GM21381 (cell line): ENCODE results near the gene USP28.
"Not testable (repeated sequence)": the region's sequence is repeated elsewhere in the genome, so short reads cannot be mapped to it uniquely, and the experiment has no call there.

ENCODE experiments used
- ATAC-seq: cut with Tn5 transposase; IDR thresholded peaks from one replicate; pipeline ENCODE4 v1.9.1; 2021; ENCODE audit warnings: mild to moderate bottlenecking, moderate library complexity; ENCODE audit not compliant: unreplicated experiment

USP28 gene

DNA sequence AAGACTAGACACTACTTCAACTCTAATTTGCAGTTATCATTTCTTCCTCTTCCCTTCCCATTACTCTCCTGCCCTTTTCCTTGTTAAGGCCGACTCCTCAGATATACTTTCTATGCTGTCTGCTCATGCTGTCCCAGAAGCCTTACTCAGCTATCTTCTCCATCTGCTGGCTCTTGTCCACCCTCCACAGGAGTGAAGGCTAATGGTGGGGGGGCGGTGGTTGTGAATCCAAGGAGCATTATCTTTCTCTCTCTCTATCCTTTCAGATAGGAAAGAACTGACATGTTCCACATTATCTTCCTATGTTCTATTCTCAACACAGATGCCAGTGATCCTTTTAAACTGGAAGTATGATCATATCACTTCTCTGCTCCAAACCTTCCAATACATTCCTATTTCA, 37.4 kb downstream of the USP28 start:
- ATAC-seq, result no peak

DNA sequence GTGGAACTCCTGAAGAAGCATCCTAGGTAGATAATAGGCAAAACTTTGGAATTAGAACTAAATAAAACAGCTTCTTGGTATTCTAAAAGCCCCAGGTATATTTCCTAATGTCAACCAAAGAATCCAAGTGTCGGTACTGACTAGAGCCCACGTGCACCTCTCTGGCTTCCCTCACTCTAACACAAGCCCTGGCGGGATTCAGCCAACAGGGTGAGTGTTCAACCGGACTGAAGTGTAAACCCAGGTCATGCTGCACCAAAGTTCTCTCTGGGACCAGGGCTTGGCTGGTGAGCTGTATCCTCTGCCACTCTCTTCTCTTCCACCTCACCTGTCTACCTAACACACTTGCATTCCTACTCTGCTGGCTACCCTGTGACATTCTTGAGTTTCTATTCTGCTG, 40.1 kb downstream of the USP28 start:
- no peak for ATAC-seq

DNA sequence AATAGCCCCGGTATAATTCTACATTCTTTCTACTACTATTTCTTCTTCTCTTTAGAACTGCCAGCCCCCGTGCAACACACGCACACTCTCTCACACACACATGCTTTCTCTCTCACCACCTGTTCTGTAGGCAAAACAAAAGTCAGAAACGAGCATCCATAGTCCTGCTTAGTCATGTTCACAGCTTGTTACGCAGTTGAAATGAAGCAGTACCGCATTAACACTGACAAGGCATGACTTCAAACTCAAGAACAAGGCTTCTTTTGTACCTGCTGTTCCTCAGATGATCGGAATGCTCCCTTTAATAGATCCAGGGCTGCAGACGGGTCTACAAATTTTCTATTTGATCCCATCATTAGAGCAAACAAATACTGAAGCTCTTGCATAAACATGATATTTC, 42.2 kb downstream of the USP28 start:
- no peak for ATAC-seq

DNA sequence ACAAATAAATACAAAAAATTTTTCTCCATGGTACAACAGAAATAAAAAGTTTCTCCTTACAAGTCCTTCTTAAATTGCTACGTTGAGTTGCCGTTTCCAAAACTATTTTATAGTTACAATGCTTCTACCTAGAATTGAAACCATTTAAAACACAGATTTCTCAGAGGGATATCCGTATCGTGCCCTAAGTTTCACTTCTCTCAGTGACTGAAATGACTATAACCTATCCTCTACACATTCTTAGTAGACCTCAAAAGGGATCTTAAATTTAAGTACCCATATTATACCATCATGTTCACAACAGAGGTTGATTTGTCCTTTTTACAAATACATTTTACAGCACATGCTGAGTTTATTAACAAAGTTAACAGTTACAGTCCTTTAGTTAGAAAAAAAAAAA, 44.1 kb downstream of the USP28 start:
- peak; percentile 99 for ATAC-seq

DNA sequence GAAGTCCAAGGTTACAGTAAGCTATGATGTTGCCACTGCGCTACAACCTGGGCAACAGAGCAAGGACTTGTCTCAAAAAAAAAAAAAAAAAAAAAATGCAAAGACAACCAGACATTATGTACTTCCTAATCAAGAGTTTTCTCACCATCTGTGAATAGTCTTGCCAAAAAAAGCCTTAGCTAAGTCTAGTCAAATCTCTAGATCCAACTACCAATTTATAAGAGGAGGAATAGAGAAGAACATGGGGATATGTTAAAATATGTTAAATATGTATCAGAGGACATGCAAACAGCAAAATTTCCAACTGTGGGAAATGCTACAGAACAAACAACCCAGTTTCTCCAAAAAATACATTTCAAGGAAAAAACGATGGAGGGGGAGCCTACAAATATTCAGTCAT, 45.6 kb downstream of the USP28 start:
- ATAC-seq, result no peak

DNA sequence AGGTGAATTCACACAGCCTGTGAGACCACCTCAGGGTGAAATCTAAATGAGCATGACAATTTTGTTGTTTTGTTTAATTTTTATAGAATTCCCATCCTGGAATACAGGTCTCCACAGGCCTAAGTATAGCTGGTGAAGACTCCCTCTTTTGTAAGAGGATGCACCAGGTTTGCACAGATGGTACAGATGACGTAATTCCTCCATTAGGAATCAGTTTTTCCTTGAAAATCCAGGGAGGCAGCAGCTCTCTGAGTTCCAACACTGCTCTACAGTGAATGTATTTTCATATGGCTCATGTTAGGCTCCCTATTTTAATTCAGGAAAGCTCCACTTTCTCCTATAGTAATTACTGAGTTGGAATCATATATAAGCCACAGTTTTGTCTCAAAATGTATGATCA, 47.2 kb downstream of the USP28 start:
- ATAC-seq, result no peak

DNA sequence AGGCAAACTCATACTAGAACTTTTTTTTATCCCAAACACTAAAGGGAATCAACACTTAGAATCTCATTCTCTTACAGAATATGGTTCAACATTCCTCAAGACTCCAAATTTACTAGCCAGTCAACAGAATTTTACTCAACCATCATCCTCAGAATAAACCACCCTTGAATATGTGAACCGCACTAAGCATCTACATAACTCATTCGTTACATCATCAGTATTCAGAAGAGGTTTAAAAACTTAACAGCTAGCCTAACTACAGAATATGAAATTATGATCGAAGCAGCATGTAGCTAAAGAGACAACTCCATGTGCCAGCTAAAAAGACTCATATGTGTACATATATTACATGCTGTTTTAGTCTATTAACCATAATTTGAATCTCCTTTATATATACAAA, 47.9 kb downstream of the USP28 start:
- ATAC-seq, result no peak

DNA sequence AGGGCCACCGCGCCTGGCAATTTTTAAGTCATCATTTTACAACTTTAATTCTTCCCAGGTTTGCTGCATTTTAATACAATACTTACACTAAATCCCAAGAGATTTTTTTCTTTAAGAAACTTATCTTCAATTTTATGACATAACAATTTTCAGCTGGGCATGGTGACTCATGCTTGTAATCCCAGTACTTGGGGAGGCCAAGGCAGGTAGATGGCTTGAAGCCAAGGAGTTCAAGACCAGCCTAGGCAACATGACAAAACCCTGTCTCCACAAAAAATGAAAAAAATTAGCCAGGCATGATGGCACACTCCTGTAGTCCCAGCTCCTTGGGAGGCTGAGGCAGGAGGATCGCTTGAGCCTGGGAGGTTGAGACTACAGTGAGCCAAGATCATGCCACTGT, 56.9 kb downstream of the USP28 start:
- ATAC-seq, result no peak

DNA sequence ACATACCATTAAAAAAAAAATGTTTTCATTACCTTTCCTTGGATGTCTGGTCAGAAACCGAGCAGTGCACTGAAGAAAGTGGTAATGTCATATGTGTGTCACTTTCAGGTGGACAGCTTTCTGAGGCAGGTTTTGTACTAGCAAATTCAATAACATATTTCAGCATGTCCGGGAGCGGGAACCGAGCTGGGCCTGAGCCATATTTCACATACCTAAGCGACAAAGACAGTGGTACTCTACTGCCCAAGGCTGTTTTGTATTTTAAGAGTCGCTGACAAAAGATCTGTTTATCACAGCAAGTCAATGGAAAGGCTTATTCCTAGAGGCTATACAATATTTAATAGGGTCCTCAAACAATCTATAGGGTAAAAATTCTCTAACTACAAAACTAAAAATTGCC, 57.7 kb downstream of the USP28 start:
- ATAC-seq, result no peak

DNA sequence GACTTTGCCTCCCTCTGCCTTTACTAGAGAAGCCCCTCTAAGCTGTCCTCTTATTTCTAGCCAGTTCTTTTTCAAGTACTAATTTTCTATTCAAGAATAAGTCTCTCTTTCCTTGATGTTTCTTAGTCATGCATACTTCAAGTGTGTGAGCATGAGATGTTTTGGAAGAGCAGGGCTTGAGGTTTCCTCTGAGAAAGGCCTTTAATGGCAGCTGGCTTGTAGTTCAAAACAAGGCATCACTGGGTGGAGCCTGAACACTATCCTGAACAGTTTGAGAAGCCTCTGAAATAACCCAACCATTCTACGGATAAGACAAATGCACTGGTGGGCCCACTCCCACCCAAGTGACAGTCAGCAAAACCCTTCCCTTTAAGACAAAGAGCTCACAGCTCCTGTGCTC, 58.2 kb downstream of the USP28 start:
- no peak for ATAC-seq

DNA sequence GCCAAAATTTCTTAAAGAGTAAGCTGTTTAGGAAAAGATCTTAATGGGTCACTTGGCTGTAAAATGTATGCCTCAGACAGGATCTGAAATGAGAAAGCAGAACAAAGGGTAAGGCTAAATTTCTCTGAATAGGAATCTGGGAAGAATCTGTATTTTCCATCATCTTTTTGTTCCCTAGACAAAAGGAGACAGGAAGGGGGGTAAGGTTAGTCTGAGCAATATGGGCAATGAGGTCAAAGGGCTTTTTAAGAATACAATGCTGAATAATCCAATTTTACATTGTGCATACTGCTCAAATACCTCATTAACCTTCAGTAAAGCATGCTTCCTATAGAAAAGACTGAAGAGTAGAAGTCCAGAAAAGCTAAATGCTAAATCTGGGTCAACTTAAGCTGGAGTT, 61.2 kb downstream of the USP28 start:
- no peak for ATAC-seq

DNA sequence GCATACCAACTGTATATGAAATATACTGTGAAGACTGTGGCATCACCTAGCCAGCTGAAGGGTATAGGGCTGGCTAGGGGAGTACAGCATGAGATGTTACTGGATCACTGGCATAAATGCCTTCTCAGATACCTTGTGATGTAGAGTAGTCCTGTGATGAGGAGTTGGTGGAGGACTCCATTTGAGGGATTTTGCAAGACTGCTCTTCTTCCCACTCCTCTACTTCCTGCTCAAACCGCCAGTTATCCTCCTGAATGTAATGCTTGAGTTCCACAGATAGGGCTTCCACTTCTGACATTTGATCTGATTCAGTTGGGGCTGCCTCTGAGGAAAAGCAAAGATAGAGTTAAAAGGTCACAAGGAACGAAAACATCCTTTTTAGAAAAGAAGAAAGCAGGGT, 66.4 kb downstream of the USP28 start:
- ATAC-seq, result no peak

DNA sequence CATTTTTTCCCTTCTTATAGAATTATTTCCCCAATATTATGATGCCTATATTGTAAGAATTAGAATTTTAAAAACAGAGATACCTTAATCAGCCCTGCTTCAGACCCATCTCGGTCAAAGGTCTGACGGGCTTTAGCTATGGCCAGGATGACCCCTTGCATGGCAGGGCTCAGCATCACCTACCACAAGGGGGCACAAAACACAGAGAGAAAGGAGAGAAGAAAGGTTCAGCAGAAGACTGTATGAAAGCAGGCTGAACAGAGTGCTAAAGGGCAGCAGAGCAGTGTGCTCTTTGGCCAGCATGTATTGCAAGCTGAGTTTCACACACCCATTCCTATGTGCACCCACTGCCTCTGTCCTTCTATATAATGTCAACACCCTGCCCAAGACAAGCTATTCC, 69.0 kb downstream of the USP28 start:
- peak; percentile 71 for ATAC-seq

DNA sequence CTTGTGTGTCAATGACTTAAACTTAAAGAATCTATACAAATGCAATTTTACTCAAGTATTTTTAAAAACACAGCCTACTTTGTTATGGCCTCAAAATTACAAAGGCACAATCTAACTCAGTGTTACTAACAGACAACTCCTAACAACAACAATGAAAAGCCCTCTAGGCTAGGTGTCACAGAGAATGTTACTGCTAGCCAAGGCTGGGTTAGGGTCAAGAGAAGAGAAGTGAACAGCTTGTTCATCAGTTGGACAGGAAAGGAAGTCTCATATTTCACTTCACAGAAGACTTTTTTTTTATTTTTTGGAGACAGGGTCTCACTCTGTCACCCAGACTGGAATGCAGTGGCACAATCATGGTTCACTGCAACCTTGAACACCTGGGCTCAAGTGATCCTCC, 69.7 kb downstream of the USP28 start:
- ATAC-seq, result no peak

DNA sequence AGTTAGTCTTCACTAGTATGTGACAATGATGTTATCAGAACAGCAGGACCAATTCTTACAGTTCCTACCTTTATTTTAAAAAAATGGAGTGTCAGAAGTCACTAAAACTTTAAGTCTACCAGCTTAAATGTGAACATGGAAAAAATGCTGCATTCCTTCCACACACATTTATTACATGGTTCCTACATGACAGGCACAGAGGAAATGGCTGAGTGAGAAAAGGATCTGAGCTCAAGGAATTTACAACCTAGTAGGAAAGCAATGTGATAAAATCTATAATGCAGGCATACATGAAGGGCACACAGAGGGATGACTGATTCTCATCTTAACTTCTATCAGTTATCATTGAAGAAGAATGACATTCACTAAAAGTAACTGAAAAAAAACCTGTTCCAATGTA, 72.8 kb downstream of the USP28 start:
- ATAC-seq, result no peak

DNA sequence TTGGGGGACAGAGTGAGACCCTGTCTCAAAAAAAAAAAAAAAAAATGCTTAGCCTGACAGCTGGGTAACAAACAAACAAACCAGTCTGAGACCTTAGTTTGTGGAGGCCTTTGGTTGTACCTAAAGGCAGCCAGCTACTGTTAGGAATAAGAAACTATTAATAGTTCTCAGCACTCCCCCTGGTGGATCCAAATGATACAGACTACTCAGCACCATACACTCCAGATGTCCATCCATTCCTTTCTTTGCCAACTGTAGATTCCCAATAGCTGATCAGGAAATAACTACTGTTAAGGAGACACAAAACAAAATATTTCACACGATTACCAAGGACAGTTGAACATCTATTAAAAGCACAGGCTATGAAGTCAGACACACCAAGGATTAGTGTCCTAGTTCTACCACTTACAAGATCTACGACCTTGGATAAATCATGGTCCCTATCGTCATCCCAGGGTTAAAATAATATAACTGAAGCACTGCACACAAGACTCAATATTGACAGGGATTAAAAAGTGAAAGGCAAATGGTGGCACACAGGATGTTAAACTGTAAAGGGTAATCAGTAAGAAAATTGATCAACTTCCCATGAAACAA, 78.6 kb downstream of the USP28 start:
- ATAC-seq, result peak; percentile 81

DNA sequence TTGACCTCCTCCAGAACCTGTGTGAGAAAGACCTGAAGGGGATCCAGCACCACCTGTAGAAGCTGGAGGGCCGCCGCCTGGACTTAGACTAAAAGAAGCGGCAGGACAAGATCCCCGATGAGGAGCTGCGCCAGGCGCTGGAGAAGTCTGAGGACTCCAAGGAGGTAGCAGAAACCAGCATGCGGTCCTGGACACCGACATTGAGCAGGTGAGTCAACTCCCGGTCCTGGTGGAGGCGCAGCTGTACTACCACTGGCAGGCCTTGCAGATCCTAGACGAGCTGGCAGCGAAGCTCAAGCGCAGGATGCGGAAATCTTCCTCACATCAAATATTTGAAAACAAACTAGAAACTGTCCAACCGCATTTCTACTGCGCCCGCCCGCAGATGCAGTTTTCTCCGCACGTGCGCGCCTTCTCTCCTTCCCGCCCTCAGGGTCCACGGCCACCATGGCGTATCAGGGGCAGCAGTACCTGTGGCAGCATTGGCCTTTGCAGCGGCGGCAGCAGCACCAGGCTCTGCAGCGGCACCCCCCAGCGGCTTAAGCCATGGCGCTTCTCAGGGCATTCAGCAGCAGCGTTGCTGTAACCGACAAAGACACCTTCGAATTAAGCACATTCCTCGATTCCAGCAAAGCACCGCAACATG, 85.6 kb downstream of the USP28 start:
- no peak for ATAC-seq

DNA sequence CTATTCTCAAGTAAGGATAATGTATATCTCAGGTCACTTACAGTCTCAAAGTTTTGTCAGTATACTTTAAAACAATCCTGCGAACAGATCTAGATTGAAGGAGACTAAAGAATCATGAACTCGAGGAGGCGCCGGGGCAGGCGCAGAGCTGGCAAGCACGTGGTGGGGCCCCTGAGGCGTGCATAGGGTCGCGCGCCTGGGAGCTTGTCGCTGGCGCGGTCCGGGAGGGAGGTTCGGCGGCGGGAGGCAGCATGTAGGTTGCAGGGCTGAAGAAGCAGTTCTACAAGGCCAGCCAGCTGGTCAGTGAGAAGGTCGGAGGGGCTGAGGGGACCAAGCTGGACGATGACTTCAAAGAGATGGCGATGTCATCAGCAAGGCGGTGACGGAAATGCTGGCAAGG, 86.4 kb downstream of the USP28 start:
- ATAC-seq, result not testable (repeated sequence)

DNA sequence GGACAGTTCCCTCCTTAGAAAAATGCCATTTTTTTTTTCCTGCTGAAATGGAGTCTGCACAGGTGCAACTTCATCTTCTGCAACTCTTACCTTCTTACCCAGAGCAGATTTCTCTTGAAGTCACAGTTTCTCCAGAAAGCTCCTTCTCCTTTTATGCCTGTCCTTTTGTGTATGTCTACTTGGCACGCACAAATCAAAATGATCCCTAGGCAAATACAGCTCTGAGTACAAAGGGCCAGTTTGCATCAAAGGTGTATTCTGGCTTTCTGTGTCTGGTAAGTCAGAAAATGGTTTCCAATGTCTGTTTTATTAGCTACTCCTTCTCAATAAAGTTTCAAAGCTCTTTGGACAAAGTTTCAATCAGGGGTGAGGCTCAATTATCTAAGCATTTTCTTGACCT, 93.2 kb downstream of the USP28 start:
- ATAC-seq, result no peak

DNA sequence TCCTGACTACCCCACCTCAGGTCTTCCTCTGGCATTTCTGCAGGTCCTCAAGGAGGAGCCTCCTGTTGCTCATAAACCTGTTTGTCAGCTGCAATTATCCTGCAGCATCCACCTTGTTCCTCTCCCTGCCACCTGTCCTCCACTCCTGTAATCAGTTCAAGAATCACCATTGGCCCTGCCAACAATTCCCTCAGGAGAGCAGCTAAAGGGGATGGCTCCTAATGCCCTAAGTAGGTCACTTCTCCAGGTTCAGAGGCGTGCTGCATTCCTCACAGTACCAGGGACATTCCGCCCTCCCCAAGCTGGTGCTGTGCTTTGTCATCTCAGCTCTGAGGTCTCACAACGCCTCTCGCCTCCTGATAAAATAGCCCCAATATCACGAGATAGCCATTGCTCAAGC, 93.7 kb downstream of the USP28 start:
- no peak for ATAC-seq

DNA sequence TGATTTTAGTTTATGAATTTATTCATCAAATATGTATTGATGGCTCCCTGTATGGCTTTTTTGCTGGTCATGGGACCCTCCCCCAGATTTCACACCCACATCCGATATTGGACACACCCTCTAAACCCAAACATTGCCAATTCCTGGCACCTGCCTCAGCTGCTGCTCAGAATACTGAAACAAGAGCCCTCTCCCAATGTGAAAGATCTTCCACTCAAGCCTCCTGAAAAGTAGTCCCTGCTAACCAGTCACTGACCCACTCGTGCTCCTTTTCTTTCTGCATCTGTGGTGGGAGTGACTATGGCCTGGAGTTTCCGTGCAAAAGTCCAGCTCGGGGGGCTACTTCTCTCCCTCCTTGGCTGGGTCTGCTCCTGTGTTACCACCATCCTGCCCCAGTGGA, 95.9 kb downstream of the USP28 start, which contains the start of gene CLDN25:
Gene CLDN25 (plus strand): TSS at position 301 of the 400 bp plus-strand sequence. CDS start 0 bp downstream, at position 301.
- ATAC-seq, result no peak

DNA sequence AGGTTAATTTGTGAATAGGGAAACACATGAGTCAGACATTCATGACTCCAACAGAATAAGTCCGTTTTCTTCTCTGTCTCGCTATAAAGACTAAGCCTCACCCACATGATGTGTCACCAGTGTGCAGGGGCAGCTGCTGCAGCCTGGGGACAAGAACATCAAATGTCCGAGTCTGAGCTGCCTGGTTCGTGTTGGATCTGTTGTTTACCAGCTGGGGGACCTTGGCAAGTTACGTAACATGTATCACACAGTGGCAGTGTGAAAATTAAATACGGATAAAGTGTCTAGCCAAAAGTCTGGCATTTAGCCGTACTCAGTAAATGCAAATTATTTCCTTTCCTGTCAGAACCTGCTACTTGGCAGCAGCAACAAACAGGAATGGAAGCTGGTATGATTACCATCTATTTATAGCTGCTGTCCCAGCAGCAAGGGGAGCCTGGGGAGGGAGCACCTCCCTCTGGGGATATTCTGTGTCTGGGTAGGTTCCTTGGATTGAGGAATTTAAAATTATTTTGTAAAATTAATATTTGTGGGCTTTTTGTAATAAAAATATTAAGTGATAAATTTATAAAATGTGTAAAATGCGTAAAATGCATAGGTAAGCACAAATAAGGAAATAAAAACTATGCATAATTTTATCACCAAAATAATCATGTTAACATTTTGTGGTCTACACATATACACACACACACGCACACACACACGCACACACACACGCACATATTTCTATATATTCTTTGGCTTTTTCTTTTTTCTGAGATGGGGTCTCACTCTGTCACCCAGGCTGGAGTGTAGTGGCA, 97.1 kb downstream of the USP28 start:
- no peak for ATAC-seq
